NCI-H526 treated with DMSO at 0.1 percent for 48 hours (cell line): ENCODE data around the gene CRB2.
"Not testable (repeated sequence)": the region's sequence is repeated elsewhere in the genome, so short reads cannot be mapped to it uniquely, and the experiment has no call there.

Experiments used
- DNase-seq: peaks from one replicate; lab custom pipeline; 2025; lab: John Stamatoyannopoulos, UW

Gene CRB2

GRCh38 chr9:123329329-123329955, 26.6 kb upstream of the CRB2 start:
- DNase-seq = no peak

- no peak for DNase-seq
These were observed 24.5 kb upstream of the CRB2 start for GRCh38 chr9:123331346-123332060.

- not testable (repeated sequence) for DNase-seq
These were observed 22.8 kb upstream of the CRB2 start for GRCh38 chr9:123333058-123333669.

- no peak for DNase-seq
These were observed 21.4 kb upstream of the CRB2 start for GRCh38 chr9:123334639-123335038.

GRCh38 chr9:123335193-123335985, 20.6 kb upstream of the CRB2 start:
- no peak for DNase-seq

GRCh38 chr9:123335986-123336329, 20.0 kb upstream of the CRB2 start:
- DNase-seq = no peak

GRCh38 chr9:123336449-123336848, 19.5 kb upstream of the CRB2 start:
- no peak for DNase-seq

- DNase-seq = no peak
These were observed 19.0 kb upstream of the CRB2 start for GRCh38 chr9:123336959-123337358.

GRCh38 chr9:123337971-123338370, 18.0 kb upstream of the CRB2 start:
- DNase-seq = no peak

GRCh38 chr9:123338710-123339665, 17.0 kb upstream of the CRB2 start:
- DNase-seq = no peak

GRCh38 chr9:123339666-123340510, 16.1 kb upstream of the CRB2 start:
- no peak for DNase-seq

- DNase-seq = no peak
These were observed 14.2 kb upstream of the CRB2 start for GRCh38 chr9:123341816-123342215.

GRCh38 chr9:123342247-123342646, 13.8 kb upstream of the CRB2 start:
- no peak for DNase-seq

- DNase-seq = no peak
These were observed 12.4 kb upstream of the CRB2 start for GRCh38 chr9:123343443-123344191.

GRCh38 chr9:123344192-123344949, 11.6 kb upstream of the CRB2 start:
- DNase-seq = no peak

- DNase-seq = no peak
These were observed 10.4 kb upstream of the CRB2 start for GRCh38 chr9:123345567-123345955.

GRCh38 chr9:123346026-123346425, 10.0 kb upstream of the CRB2 start:
- no peak for DNase-seq

GRCh38 chr9:123346826-123347225, 9.2 kb upstream of the CRB2 start:
- no peak for DNase-seq
